Keratinocyte (primary cell): Measurements from ENCODE around the gene AHRR. TPM values are rescaled to one million over a fixed set of nuclear protein-coding genes. Genes with fewer than 3 reads are reported as not detected.
"Not testable (repeated sequence)": the region's sequence is repeated elsewhere in the genome, so short reads cannot be mapped to it uniquely, and the experiment has no call there.

ENCODE experiments used
- DNase-seq: peaks from one replicate; pipeline ENCODE4 v3.0.0-alpha.2; 2011; ENCODE audit warnings: low read depth, missing footprints, low spot score
- FAIRE-seq: peaks from 2 replicates; lab custom pipeline; 2011; peaks lifted over from hg19 to GRCh38; lab: Jason Lieb, UNC
- H2AFZ ChIP-seq: 2 replicates; pipeline ENCODE4 v1.6.0; 2012; ENCODE audit warnings: low read length, control low read depth, inconsistent platforms; ENCODE audit not compliant: control insufficient read depth
- H3K27ac ChIP-seq: 2 replicates; pipeline ENCODE4 v1.5.1; 2011; ENCODE audit warnings: low read length; ENCODE audit not compliant: control insufficient read depth, insufficient read depth
- H3K27me3 ChIP-seq: 3 replicates; pipeline ENCODE4 v1.6.0; 2011; ENCODE audit warnings: low read length; ENCODE audit not compliant: control insufficient read depth, insufficient read depth; ENCODE audit errors: extremely low read depth
- H3K36me3 ChIP-seq, 2 experiments: 2 replicates in 1 of 2; 3 replicates in 1 of 2; pipeline ENCODE4 v1.5.1; 2011; ENCODE audit warnings: low read length in 2 of 2, mild to moderate bottlenecking in 1 of 2; ENCODE audit not compliant: control insufficient read depth in 2 of 2, insufficient read depth in 2 of 2; ENCODE audit errors: extremely low read depth in 1 of 2
- H3K4me1 ChIP-seq: 3 replicates; pipeline ENCODE4 v1.5.1; 2011; ENCODE audit warnings: low read length; ENCODE audit not compliant: control insufficient read depth, insufficient read depth; ENCODE audit errors: extremely low read depth
- H3K4me2 ChIP-seq: 3 replicates; pipeline ENCODE4 v1.6.0; 2011; ENCODE audit warnings: low read depth, low read length; ENCODE audit not compliant: control insufficient read depth, insufficient read depth; ENCODE audit errors: extremely low read depth
- H3K4me3 ChIP-seq, 3 experiments: fragments of 200-600 bp in 1 of 3; sonication (generic) in 1 of 3; 2 replicates in 2 of 3; 3 replicates in 1 of 3; pipeline ENCODE4 v1.5.1; 2011 to 2016; ENCODE audit warnings: low read length in 3 of 3, mild to moderate bottlenecking in 3 of 3, control low read depth in 2 of 3, inconsistent platforms in 1 of 3, low read depth in 1 of 3, mixed read lengths in 1 of 3, mixed run types in 1 of 3, moderate library complexity in 1 of 3; ENCODE audit not compliant: control insufficient read depth in 2 of 3, insufficient read depth in 2 of 3; ENCODE audit errors: extremely low read depth in 1 of 3
- H3K79me2 ChIP-seq: 2 replicates; pipeline ENCODE4 v1.6.0; 2012; ENCODE audit warnings: low read length; ENCODE audit not compliant: control insufficient read depth, insufficient read depth
- H3K9ac ChIP-seq: 3 replicates; pipeline ENCODE4 v1.6.0; 2011; ENCODE audit warnings: low read length; ENCODE audit not compliant: control insufficient read depth, insufficient read depth; ENCODE audit errors: extremely low read depth
- H3K9me1 ChIP-seq: 3 replicates; pipeline ENCODE4 v1.6.0; 2011; ENCODE audit warnings: low read length; ENCODE audit not compliant: control insufficient read depth, insufficient read depth; ENCODE audit errors: extremely low read depth
- H3K9me3 ChIP-seq: 2 replicates; pipeline ENCODE4 v1.5.1; 2012; ENCODE audit warnings: low read depth, low read length; ENCODE audit not compliant: control insufficient read depth
- H4K20me1 ChIP-seq: 3 replicates; pipeline ENCODE4 v1.6.0; 2011; ENCODE audit warnings: low read length; ENCODE audit not compliant: control insufficient read depth, insufficient read depth; ENCODE audit errors: extremely low read depth
- EZH2 ChIP-seq: IDR thresholded peaks from one replicate; pipeline ENCODE4 v1.6.1; 2012; ENCODE audit warnings: inconsistent platforms, mild to moderate bottlenecking, low read length, moderate library complexity
- dilution Hi-C: fragments of 300-500 bp; cut with MboI; formaldehyde crosslinking; loops from one replicate; pipeline ENCODE4 v1.7.0; 2020; ENCODE audit warnings: low sequenced_read_pairs; ENCODE audit not compliant: extremely low pct_ligation_motif_present
- polyA plus RNA-seq, 5 experiments: library from polyadenylated mRNA; depleted of rRNA in 3 of 5; stranded (reverse) in 3 of 5; stranded (forward) in 1 of 5; unstranded in 1 of 5; fragments of >200 nt; gene quantifications; 1 replicate in 1 of 5; 2 replicates in 3 of 5; 3 replicates in 1 of 5; pipeline versions ENCODE4 v1.2.1 to v1.2.3, GENCODE V29; 2011 to 2012; ENCODE audit warnings: missing spikeins in 2 of 5, low read depth in 1 of 5, low replicate concordance in 1 of 5
- TF ChIP-seq, protein P1 (sequence below), 3 experiments: IDR thresholded peaks in 1 of 3; conservative IDR thresholded peaks in 1 of 3; optimal IDR thresholded peaks in 1 of 3; 2 replicates in 2 of 3; 3 replicates in 1 of 3; pipeline versions ENCODE3 to v1.5.1; 2011; ENCODE audit warnings: low read length in 3 of 3, mild to moderate bottlenecking in 3 of 3, moderate library complexity in 2 of 3, control low read depth in 1 of 3, inconsistent platforms in 1 of 3; ENCODE audit not compliant: insufficient read depth in 2 of 3; ENCODE audit errors: extremely low read depth in 1 of 3

Gene AHRR
- polyA plus RNA-seq, 1 donor (not counting 4 experiments of a cell fraction or from before 2014, with no cell fraction given) = 0.24 TPM

DNA sequence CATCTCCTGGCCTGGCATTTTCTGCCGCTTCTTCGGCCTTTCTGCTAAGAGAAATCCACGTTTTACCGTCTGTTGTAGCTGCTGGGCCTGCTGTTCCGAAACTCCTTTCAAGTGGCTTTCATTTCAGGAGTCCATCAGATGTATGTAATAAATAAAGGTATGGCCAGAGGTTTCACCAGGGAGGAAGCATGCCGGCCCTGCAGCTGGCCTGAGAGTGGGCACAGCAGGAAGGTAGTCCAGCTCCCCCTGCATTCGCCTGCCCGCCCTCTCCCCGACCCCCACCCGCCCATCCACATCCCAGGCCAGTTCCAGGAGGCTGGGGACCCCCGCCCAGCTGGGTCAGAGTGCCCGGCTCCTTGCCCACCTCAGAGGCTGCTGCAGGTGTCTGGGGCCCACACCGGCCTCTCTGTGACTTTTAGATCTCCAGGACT lies 75.0 kb downstream of the AHRR start:
- no peak overlapping the region for H2AFZ ChIP-seq
- FAIRE-seq (no peak), DNase-seq (no peak)
- no peak overlapping the region for H3K27ac ChIP-seq
- H3K36me3 ChIP-seq = no peaks in the 10 kb centered on the region
- H3K9me1 ChIP-seq = no peaks in the 10 kb centered on the region
- H3K4me1 ChIP-seq = peaks cover 6% of the 10 kb centered on the region
- no peak overlapping the region for H3K4me3 ChIP-seq
- no peaks in the 10 kb centered on the region for H3K9me3 ChIP-seq
- no peak overlapping the region for H3K4me2 ChIP-seq
- dilution Hi-C loops = no loop called here
- TF ChIP-seq EZH2 = no peak
- TF ChIP-seq, protein P1, sequence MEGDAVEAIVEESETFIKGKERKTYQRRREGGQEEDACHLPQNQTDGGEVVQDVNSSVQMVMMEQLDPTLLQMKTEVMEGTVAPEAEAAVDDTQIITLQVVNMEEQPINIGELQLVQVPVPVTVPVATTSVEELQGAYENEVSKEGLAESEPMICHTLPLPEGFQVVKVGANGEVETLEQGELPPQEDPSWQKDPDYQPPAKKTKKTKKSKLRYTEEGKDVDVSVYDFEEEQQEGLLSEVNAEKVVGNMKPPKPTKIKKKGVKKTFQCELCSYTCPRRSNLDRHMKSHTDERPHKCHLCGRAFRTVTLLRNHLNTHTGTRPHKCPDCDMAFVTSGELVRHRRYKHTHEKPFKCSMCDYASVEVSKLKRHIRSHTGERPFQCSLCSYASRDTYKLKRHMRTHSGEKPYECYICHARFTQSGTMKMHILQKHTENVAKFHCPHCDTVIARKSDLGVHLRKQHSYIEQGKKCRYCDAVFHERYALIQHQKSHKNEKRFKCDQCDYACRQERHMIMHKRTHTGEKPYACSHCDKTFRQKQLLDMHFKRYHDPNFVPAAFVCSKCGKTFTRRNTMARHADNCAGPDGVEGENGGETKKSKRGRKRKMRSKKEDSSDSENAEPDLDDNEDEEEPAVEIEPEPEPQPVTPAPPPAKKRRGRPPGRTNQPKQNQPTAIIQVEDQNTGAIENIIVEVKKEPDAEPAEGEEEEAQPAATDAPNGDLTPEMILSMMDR (optimal IDR thresholded peaks at IDR 0.05 in 1 of 3, IDR thresholded peaks at IDR 0.05 in 1 of 3, conservative IDR thresholded peaks at IDR 0.05 in 1 of 3; ENCODE audit: extremely low read depth in 1 of 3, insufficient read depth in 2 of 3, low read length in 3 of 3) = no peak
- H3K9ac ChIP-seq = no peak overlapping the region
- peaks cover 29% of the 10 kb centered on the region for H3K27me3 ChIP-seq
- no peaks in the 10 kb centered on the region for H4K20me1 ChIP-seq
- H3K79me2 ChIP-seq = no peaks in the 10 kb centered on the region

DNA sequence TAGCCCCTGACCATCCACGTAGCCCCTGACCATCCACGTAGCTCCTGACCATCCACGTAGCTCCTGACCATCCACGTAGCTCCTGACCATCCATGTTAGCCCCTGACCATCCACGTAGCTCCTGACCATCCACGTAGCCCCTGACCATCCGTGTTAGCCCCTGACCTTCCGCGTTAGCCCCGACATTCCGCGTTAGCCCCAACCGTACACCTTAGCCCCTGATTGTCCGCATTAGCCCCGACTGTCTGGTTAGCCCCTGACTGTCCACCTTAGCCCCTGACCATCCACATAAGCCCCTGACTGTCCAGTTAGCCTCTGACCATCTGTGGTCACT lies 76.6 kb downstream of the AHRR start:
- FAIRE-seq, H3K4me1 ChIP-seq, H3K9me3 ChIP-seq, H3K9me1 ChIP-seq, H3K4me2 ChIP-seq, H3K79me2 ChIP-seq, H3K4me3 ChIP-seq, H2AFZ ChIP-seq, dilution Hi-C loops, H4K20me1 ChIP-seq, DNase-seq, H3K9ac ChIP-seq, H3K27ac ChIP-seq, H3K36me3 ChIP-seq: not testable (repeated sequence)
- H3K27me3 ChIP-seq = peaks cover 24% of the 10 kb centered on the region
